DND-41 (cell line): ENCODE results near the gene AKAP6.

Experiments used
- CTCF ChIP-seq: IDR thresholded peaks from 2 replicates; pipeline ENCODE4 v1.5.1; 2012; ENCODE audit warnings: borderline replicate concordance, low read length, moderate library complexity, mild to moderate bottlenecking; ENCODE audit not compliant: poor library complexity, severe bottlenecking; ENCODE audit errors: extremely low read depth
- EZH2 ChIP-seq: IDR thresholded peaks from 3 replicates; pipeline ENCODE4 v1.6.1; 2012; ENCODE audit warnings: borderline replicate concordance, low read depth, mild to moderate bottlenecking, moderate library complexity, low read length, inconsistent platforms; ENCODE audit not compliant: severe bottlenecking

GRCh38 chr14:32354716-32355115 lies 25.6 kb downstream of the AKAP6 start:
- TF ChIP-seq CTCF = no peak
- no peak for TF ChIP-seq EZH2
